Immature natural killer cell (primary cell): Measurements from ENCODE around the gene IL4I1. TPM values are rescaled to one million over a fixed set of nuclear protein-coding genes. Genes with fewer than 3 reads are reported as not detected.

Experiments used
- DNase-seq, 3 donors: peaks; one replicate each; pipeline ENCODE4 v3.0.0; 2022; ENCODE audit warnings: mixed read lengths in 1 of 3
- H3K27ac Mint-ChIP-seq, 6 donors: one replicate each; pipeline ENCODE4 v1.8.0; 2020; ENCODE audit warnings: mixed read lengths in 6 of 6, mild to moderate bottlenecking in 5 of 6, inconsistent platforms in 4 of 6, moderate library complexity in 3 of 6
- H3K27me3 Mint-ChIP-seq, 3 donors: one replicate each; pipeline ENCODE4 v1.8.0; 2020 to 2021; ENCODE audit warnings: low read depth in 3 of 3, mild to moderate bottlenecking in 3 of 3, mixed read lengths in 3 of 3, moderate library complexity in 3 of 3, inconsistent platforms in 1 of 3
- H3K36me3 Mint-ChIP-seq, 3 donors: one replicate each; pipeline ENCODE4 v1.8.0; 2020; ENCODE audit warnings: mixed read lengths in 3 of 3, inconsistent platforms in 2 of 3, mild to moderate bottlenecking in 2 of 3
- H3K4me1 Mint-ChIP-seq, 2 donors: one replicate each; pipeline ENCODE4 v1.8.0; 2020; ENCODE audit warnings: inconsistent platforms in 2 of 2, mild to moderate bottlenecking in 2 of 2, mixed read lengths in 2 of 2, moderate library complexity in 1 of 2
- H3K4me3 Mint-ChIP-seq, 5 donors: one replicate each; pipeline ENCODE4 v1.8.0; 2020; ENCODE audit warnings: mild to moderate bottlenecking in 5 of 5, mixed read lengths in 5 of 5, inconsistent platforms in 3 of 5, moderate library complexity in 3 of 5
- H3K9me3 Mint-ChIP-seq, 6 donors: one replicate each; pipeline ENCODE4 v1.8.0; 2020; ENCODE audit warnings: mild to moderate bottlenecking in 6 of 6, mixed read lengths in 6 of 6, inconsistent platforms in 4 of 6, moderate library complexity in 3 of 6
- polyA plus RNA-seq, 3 donors: library from polyadenylated mRNA; unstranded; fragments of 300-500 nt; fragmentation: Illumina TruSeq; gene quantifications; one replicate each; pipeline ENCODE4 v1.2.3, GENCODE V29; 2021

IL4I1 gene
- polyA plus RNA-seq, 3 donors from 2014 or later = 0.27 to 0.40 TPM; not detected in 1

DNA sequence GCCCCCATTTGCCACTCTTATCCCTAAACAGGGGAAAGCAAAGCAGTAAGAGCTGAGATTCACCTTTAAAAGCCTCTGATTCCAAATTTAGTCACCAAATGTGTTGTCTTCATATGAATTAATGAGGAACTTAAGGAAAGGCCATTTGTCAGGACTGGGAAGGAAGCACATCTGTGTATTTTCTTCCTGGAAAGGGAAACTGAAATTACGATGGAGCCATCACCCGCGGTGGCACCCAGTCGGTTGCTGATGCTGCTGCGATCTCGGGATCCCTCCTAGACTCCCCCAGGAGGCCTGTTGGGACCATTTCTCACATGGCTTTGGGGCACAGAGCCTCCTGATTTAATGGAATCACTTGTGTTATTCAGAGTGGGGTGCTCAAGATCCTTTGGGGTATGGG, 7.4 kb upstream of the IL4I1 start:
- H3K27ac Mint-ChIP-seq = no peak overlapping the region
- DNase-seq = no peak
- H3K4me1 Mint-ChIP-seq = peaks cover 4 to 6% of the 10 kb centered on the region in 2 donors
- no peak overlapping the region for H3K4me3 Mint-ChIP-seq
- H3K36me3 Mint-ChIP-seq = peaks cover 0 to 4% (median 2%) of the 10 kb centered on the region in 3 donors
- H3K9me3 Mint-ChIP-seq = no peaks in the 10 kb centered on the region
- peaks cover 0 to 3% (median 0%) of the 10 kb centered on the region in 3 donors for H3K27me3 Mint-ChIP-seq

DNA sequence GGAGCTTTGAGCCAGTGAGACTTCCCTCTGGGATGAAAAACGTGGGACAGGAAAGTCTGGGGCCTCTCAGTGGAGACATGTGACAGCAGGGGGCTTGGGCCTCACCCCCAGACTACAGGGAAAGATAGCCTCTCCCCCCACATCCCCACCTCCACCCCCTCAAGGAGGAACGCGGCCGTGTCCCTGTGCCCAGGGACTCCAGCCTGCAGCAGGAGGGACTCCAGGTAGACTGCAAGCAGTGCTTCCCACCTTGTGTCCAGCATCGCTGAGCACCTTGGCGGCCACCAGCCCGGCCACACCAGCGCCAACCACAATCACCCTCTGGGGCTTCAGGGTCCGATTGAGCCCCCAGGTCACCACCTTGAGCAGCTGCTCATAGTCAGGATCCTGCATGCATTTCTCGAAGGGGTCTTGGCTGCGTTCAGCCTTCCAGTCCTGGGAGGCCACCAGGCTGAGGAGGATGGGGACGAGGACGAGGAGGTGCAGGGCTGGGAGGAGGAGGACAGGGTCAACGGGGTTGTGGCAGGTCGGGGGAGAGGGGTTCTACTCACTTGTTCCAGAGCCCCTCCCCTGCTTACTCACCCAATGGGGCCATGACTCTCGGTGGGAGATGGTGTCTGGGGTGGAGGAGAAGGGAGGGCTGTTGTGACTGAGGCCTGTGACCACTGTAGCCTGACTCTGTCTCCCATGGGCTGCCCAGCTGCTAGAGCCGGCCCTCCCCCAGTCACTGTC, 955 bp downstream of the IL4I1 start:
- no peak for DNase-seq
- H3K36me3 Mint-ChIP-seq = peaks cover 0 to 3% (median 0%) of the 10 kb centered on the region in 3 donors
- peaks cover 18 to 25% of the 10 kb centered on the region in 2 donors for H3K4me1 Mint-ChIP-seq
- peaks cover 0 to 1% (median 0%) of the 10 kb centered on the region in 6 donors for H3K9me3 Mint-ChIP-seq
- H3K27me3 Mint-ChIP-seq = peaks cover 3 to 18% (median 3%) of the 10 kb centered on the region in 3 donors
- H3K4me3 Mint-ChIP-seq = peak overlapping the region in 1 of 5 donors; percentile 8
- H3K27ac Mint-ChIP-seq = peak overlapping the region in 4 of 6 donors; percentile 85 to 96 (median 90)

- peaks cover 18 to 28% of the 10 kb centered on the region in 2 donors for H3K4me1 Mint-ChIP-seq
Observed at GRCh38 chr19:49894879-49895565, 1.7 kb downstream of the IL4I1 start.

GRCh38 chr19:49894011-49894664, 2.5 kb downstream of the IL4I1 start:
- Mint-ChIP-seq H3K4me1 (peaks cover 18 to 32% of the 10 kb centered on the region in 2 donors), H3K27me3 (peaks cover 0 to 18% (median 3%) of the 10 kb centered on the region in 3 donors), H3K9me3 (peaks cover 0 to 3% (median 0%) of the 10 kb centered on the region in 6 donors), H3K4me3 (no peak overlapping the region), H3K27ac (peak overlapping the region in 1 of 6 donors; percentile 17), H3K36me3 (peaks cover 0 to 3% (median 0%) of the 10 kb centered on the region in 3 donors)
- no peak for DNase-seq

More at GRCh38 chr19:49894879-49895565, 1.7 kb downstream of the IL4I1 start:
- H3K27ac Mint-ChIP-seq = peak overlapping the region in 1 of 6 donors; percentile 66
- no peak for DNase-seq
- peaks cover 3 to 18% (median 3%) of the 10 kb centered on the region in 3 donors for H3K27me3 Mint-ChIP-seq
- H3K9me3 Mint-ChIP-seq = peaks cover 0 to 3% (median 0%) of the 10 kb centered on the region in 6 donors
- peaks cover 0 to 3% (median 0%) of the 10 kb centered on the region in 3 donors for H3K36me3 Mint-ChIP-seq
- H3K4me3 Mint-ChIP-seq = no peak overlapping the region

DNA sequence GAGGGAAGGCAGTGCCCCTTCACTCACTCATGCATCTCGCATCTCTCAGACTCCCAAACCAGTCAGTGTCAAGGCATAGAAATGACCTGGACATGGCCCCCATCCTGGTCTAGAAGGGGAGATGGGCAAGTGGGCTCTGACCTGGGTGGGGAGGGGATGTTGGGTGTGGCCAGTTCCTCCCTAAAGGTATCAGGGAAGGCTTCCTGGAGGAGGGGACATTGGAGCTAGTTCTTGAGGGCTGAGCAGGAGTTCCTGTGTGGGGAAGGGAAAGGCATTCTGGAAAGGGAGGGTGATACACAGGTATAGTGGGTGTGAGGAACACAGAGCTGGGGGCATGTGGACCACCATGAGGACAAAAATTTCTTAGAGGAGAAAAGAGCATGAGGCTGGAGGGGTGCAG, 4.0 kb downstream of the IL4I1 start:
- no peak for DNase-seq
- Mint-ChIP-seq H3K9me3 (peaks cover 0 to 3% (median 0%) of the 10 kb centered on the region in 6 donors), H3K4me3 (peak overlapping the region in 1 of 5 donors; percentile 54), H3K36me3 (peaks cover 0 to 3% (median 0%) of the 10 kb centered on the region in 3 donors), H3K27ac (peak overlapping the region in 5 of 6 donors; percentile 14 to 61 (median 41)), H3K27me3 (peaks cover 0 to 17% (median 1%) of the 10 kb centered on the region in 3 donors), H3K4me1 (peaks cover 14 to 30% of the 10 kb centered on the region in 2 donors)

DNA sequence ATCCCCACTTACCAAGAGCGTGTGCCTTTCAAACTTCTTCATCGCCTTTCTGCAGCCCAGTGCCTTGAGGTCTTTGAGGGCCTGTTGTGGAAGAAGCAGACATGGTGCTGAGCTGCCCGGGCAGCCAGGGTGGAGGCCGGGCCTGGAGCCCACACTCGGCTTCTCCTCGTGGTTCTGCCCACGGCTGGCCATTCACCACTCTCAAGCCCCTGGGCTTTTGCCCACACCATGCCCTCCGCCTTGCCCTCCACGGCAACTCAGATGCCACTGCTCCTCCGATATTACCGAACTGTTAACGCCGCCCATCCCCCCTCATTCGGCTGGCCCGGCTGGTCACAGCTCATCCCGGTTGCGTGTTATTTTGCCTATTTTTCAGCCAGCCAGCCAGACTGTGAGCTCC, 5.3 kb downstream of the IL4I1 start:
- Mint-ChIP-seq H3K27me3 (peaks cover 0 to 5% (median 0%) of the 10 kb centered on the region in 3 donors), H3K9me3 (peaks cover 0 to 3% (median 0%) of the 10 kb centered on the region in 6 donors), H3K4me3 (no peak overlapping the region), H3K27ac (no peak overlapping the region), H3K36me3 (peaks cover 0 to 3% (median 0%) of the 10 kb centered on the region in 3 donors), H3K4me1 (peaks cover 1 to 16% of the 10 kb centered on the region in 2 donors)
- no peak for DNase-seq

GRCh38 chr19:49890349-49891311, 6.1 kb downstream of the IL4I1 start:
- Mint-ChIP-seq H3K9me3 (peaks cover 0 to 3% (median 0%) of the 10 kb centered on the region in 6 donors), H3K4me1 (peaks cover 0 to 15% of the 10 kb centered on the region in 2 donors), H3K36me3 (peaks cover 0 to 3% (median 0%) of the 10 kb centered on the region in 3 donors), H3K27ac (peak overlapping the region in 1 of 6 donors; percentile 35), H3K4me3 (peak overlapping the region; percentile 70 to 83 (median 77)), H3K27me3 (peaks cover 0 to 5% (median 0%) of the 10 kb centered on the region in 3 donors)
- peak in 1 of 3 donors; percentile 30 for DNase-seq

DNA sequence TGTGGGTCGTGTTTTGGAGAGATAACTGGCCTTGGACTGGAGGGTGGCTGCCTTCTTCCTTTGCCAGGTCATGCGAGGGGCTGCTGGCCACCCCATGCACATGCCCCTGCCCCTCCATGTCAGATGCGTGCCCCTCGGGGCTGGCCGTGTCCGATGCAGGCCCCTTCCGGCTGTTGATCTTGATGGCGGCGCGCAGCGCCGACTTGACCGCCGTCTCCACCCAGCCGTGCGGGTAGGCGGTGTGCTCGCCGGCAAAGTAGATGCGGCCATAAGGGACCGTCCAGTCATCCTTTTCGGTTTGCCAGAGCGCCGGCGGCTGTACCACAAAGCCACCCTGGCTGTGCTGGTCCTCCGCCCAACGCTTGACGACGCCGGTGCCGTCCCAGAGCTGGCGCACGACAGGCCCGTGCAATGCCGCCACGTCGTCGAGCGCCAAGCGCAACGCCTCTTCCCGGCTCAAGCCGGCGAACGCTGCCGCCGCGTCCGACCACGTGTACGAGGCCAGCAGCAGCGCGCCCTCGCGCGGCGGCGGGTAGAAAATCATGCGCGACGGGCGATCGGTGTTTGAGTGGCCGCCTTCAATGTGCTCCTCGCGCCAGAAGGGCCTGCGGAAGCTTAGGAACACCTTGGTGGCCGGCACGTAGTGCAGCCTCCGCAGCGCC, 6.9 kb downstream of the IL4I1 start:
- peaks cover 0 to 5% (median 5%) of the 10 kb centered on the region in 3 donors for H3K36me3 Mint-ChIP-seq
- DNase-seq = peak; percentile 71 to 75 (median 74)
- H3K4me3 Mint-ChIP-seq = peak overlapping the region; percentile 70 to 83 (median 77)
- peaks cover 0 to 7% (median 0%) of the 10 kb centered on the region in 3 donors for H3K27me3 Mint-ChIP-seq
- H3K4me1 Mint-ChIP-seq = peaks cover 0 to 13% of the 10 kb centered on the region in 2 donors
- H3K9me3 Mint-ChIP-seq = peaks cover 0 to 3% (median 0%) of the 10 kb centered on the region in 6 donors
- peak overlapping the region in 1 of 6 donors; percentile 35 for H3K27ac Mint-ChIP-seq

GRCh38 chr19:49889038-49889686, 7.5 kb downstream of the IL4I1 start:
- DNase-seq = no peak
- Mint-ChIP-seq H3K4me1 (peaks cover 0 to 13% of the 10 kb centered on the region in 2 donors), H3K27me3 (peaks cover 0 to 7% (median 2%) of the 10 kb centered on the region in 3 donors), H3K9me3 (peaks cover 0 to 3% (median 0%) of the 10 kb centered on the region in 6 donors), H3K36me3 (peaks cover 0 to 11% (median 9%) of the 10 kb centered on the region in 3 donors), H3K4me3 (peak overlapping the region in 2 of 5 donors; percentile 24 to 35), H3K27ac (no peak overlapping the region)

- Mint-ChIP-seq H3K27ac (no peak overlapping the region), H3K4me3 (no peak overlapping the region), H3K9me3 (peaks cover 0 to 3% (median 0%) of the 10 kb centered on the region in 6 donors), H3K27me3 (peaks cover 0 to 7% (median 2%) of the 10 kb centered on the region in 3 donors), H3K36me3 (peaks cover 1 to 12% (median 9%) of the 10 kb centered on the region in 3 donors), H3K4me1 (peaks cover 0 to 13% of the 10 kb centered on the region in 2 donors)
- DNase-seq = no peak
Observed at GRCh38 chr19:49888510-49888824, 8.2 kb downstream of the IL4I1 start.

DNA sequence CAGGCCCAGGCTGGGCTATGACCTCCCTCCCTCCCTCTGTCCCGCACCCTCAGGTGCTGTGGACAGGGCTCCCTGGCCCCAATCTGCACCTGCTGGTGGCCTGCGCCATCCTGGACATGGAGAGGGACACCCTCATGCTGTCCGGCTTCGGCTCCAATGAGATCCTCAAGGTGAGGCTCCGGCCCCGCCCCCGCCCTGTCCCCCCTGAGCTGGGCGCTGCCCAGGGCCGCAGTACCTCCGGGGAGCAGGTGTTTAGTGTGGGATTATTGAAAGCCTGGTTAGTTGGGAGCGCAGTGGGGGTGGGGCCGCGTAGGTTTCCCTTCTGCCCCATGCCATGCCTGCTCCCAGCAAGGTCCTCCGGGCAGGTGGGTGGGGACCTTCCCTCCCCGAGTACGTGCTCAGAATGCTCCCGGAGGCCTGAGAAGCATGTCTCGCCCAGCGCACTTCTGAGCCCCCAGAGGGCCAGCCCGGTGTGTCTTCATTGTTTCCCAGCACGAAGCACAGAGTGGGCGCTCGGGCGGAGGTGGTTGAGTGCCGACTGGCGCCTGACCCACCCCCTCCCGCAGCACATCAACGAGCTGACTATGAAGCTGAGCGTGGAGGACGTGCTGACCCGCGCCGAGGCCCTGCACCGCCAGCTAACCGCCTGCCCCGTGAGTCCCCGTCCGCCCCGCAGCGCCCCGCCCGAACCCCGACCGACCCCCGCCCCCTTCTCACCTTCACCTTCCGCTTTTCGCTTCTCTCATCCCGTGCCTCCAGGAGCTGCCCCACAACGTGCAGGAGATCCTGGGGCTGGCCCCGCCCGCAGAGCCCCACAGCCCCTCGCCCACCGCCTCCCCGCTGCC, 8.8 kb downstream of the IL4I1 start:
- Mint-ChIP-seq H3K27ac (no peak overlapping the region), H3K4me3 (no peak overlapping the region), H3K36me3 (peaks cover 5 to 16% (median 14%) of the 10 kb centered on the region in 3 donors), H3K4me1 (peaks cover 0 to 13% of the 10 kb centered on the region in 2 donors), H3K27me3 (peaks cover 0 to 7% (median 2%) of the 10 kb centered on the region in 3 donors), H3K9me3 (peaks cover 0 to 3% (median 0%) of the 10 kb centered on the region in 6 donors)
- DNase-seq = no peak
